Fibroblast of pulmonary artery (primary cell): Measurements from ENCODE around the gene DGKQ.
A peak's percentile ranks its signal among the peaks of the same experiment; 100 is the strongest.
"Not testable (repeated sequence)": the region's sequence is repeated elsewhere in the genome, so short reads cannot be mapped to it uniquely, and the experiment has no call there.

ENCODE experiments used
- DNase-seq: peaks from one replicate; pipeline ENCODE4 v3.0.0-alpha.2; 2010; ENCODE audit warnings: low read depth
- H3K4me3 ChIP-seq: replicated peaks from 2 replicates; pipeline ENCODE4 v1.5.1; 2011; ENCODE audit warnings: low read depth, mild to moderate bottlenecking, control low read depth, low read length, moderate library complexity
- CTCF ChIP-seq: IDR thresholded peaks from 2 replicates; pipeline ENCODE4 v1.5.1; 2011; ENCODE audit warnings: mild to moderate bottlenecking, control low read depth, low read length, inconsistent platforms; ENCODE audit errors: missing control alignments

Gene DGKQ

GRCh38 chr4:930028-930551, 43.3 kb downstream of the DGKQ start:
- DNase-seq = no peak
- no peak for TF ChIP-seq CTCF
- H3K4me3 ChIP-seq = no peak overlapping the region

GRCh38 chr4:929096-929765, 44.1 kb downstream of the DGKQ start:
- no peak for TF ChIP-seq CTCF
- H3K4me3 ChIP-seq = no peak overlapping the region
- DNase-seq = no peak

GRCh38 chr4:927566-927965, 45.8 kb downstream of the DGKQ start:
- not testable (repeated sequence) for H3K4me3 ChIP-seq, DNase-seq

GRCh38 chr4:926538-926937, 46.8 kb downstream of the DGKQ start:
- H3K4me3 ChIP-seq = no peak overlapping the region
- peak; percentile 30 for DNase-seq
- peak; percentile 49 for TF ChIP-seq CTCF

- no peak overlapping the region for H3K4me3 ChIP-seq
- DNase-seq = no peak
- no peak for TF ChIP-seq CTCF
These were observed 47.4 kb downstream of the DGKQ start for GRCh38 chr4:925771-926500.

- no peak for TF ChIP-seq CTCF
- no peak for DNase-seq
- H3K4me3 ChIP-seq = no peak overlapping the region
These were observed 48.2 kb downstream of the DGKQ start for GRCh38 chr4:925171-925570.

- DNase-seq = peak; percentile 45
- TF ChIP-seq CTCF = no peak
- no peak overlapping the region for H3K4me3 ChIP-seq
These were observed 49.0 kb downstream of the DGKQ start for GRCh38 chr4:924107-925096.
